Measurements from ENCODE around the gene ATP8B4. TPM values are rescaled to one million over a fixed set of nuclear protein-coding genes. Genes with fewer than 3 reads are reported as not detected.

The ATP8B4 gene
- polyA plus RNA-seq, 1 donor (not counting 4 experiments of a cell fraction or from before 2014, with no cell fraction given) = 0.05 TPM

- Histone ChIP-seq H3K27ac (ENCODE audit: control insufficient read depth, insufficient read depth, low read length) (no peak overlapping the region), H3K27me3 (ENCODE audit: control insufficient read depth, extremely low read depth, insufficient read depth, low read length) (no peaks in the 10 kb centered on the region), H3K4me3 (ENCODE audit: control insufficient read depth in 2 of 3, extremely low read depth in 1 of 3, insufficient read depth in 2 of 3, low read depth in 1 of 3, low read length in 3 of 3) (no peak overlapping the region), H3K36me3 (ENCODE audit: control insufficient read depth in 2 of 2, extremely low read depth in 1 of 2, insufficient read depth in 2 of 2, low read length in 2 of 2) (no peaks in the 10 kb centered on the region), H3K9ac (ENCODE audit: control insufficient read depth, extremely low read depth, insufficient read depth, low read length) (no peak overlapping the region), H3K4me2 (ENCODE audit: control insufficient read depth, extremely low read depth, insufficient read depth, low read depth, low read length) (no peak overlapping the region), H3K4me1 (ENCODE audit: control insufficient read depth, extremely low read depth, insufficient read depth, low read length) (no peaks in the 10 kb centered on the region), H3K9me1 (ENCODE audit: control insufficient read depth, extremely low read depth, insufficient read depth, low read length) (no peaks in the 10 kb centered on the region), H2AFZ (ENCODE audit: control insufficient read depth, low read length) (no peak overlapping the region), H4K20me1 (ENCODE audit: control insufficient read depth, extremely low read depth, insufficient read depth, low read length) (no peaks in the 10 kb centered on the region), H3K9me3 (ENCODE audit: control insufficient read depth, low read depth, low read length) (no peaks in the 10 kb centered on the region), H3K79me2 (ENCODE audit: control insufficient read depth, insufficient read depth, low read length) (no peaks in the 10 kb centered on the region)
- dilution Hi-C loops (cut with MboI; ENCODE audit: extremely low pct_ligation_motif_present, low sequenced_read_pairs) = no loop called here
- TF ChIP-seq EZH2 (IDR thresholded peaks at IDR 0.05; ENCODE audit: low read length) = no peak
- TF ChIP-seq CTCF (optimal IDR thresholded peaks at IDR 0.05 in 1 of 3, IDR thresholded peaks at IDR 0.05 in 1 of 3, conservative IDR thresholded peaks at IDR 0.05 in 1 of 3; ENCODE audit: extremely low read depth in 1 of 3, insufficient read depth in 2 of 3, low read length in 3 of 3) = no peak
- FAIRE-seq = no peak
- DNase-seq (ENCODE audit: low read depth, low spot score) = no peak
Observed at GRCh38 chr15:49900006-49900902, 218.8 kb downstream of the ATP8B4 start.

GRCh38 chr15:49898575-49899283 is 220.3 kb downstream of the ATP8B4 start:
- Histone ChIP-seq H3K9me3 (ENCODE audit: control insufficient read depth, low read depth, low read length) (no peaks in the 10 kb centered on the region), H3K4me2 (ENCODE audit: control insufficient read depth, extremely low read depth, insufficient read depth, low read depth, low read length) (no peak overlapping the region), H3K4me3 (ENCODE audit: control insufficient read depth in 2 of 3, extremely low read depth in 1 of 3, insufficient read depth in 2 of 3, low read depth in 1 of 3, low read length in 3 of 3) (no peak overlapping the region), H3K36me3 (ENCODE audit: control insufficient read depth in 2 of 2, extremely low read depth in 1 of 2, insufficient read depth in 2 of 2, low read length in 2 of 2) (no peaks in the 10 kb centered on the region), H3K27me3 (ENCODE audit: control insufficient read depth, extremely low read depth, insufficient read depth, low read length) (no peaks in the 10 kb centered on the region), H3K27ac (ENCODE audit: control insufficient read depth, insufficient read depth, low read length) (no peak overlapping the region), H2AFZ (ENCODE audit: control insufficient read depth, low read length) (no peak overlapping the region), H3K4me1 (ENCODE audit: control insufficient read depth, extremely low read depth, insufficient read depth, low read length) (no peaks in the 10 kb centered on the region), H3K79me2 (ENCODE audit: control insufficient read depth, insufficient read depth, low read length) (no peaks in the 10 kb centered on the region), H4K20me1 (ENCODE audit: control insufficient read depth, extremely low read depth, insufficient read depth, low read length) (no peaks in the 10 kb centered on the region), H3K9ac (ENCODE audit: control insufficient read depth, extremely low read depth, insufficient read depth, low read length) (no peak overlapping the region), H3K9me1 (ENCODE audit: control insufficient read depth, extremely low read depth, insufficient read depth, low read length) (no peaks in the 10 kb centered on the region)
- dilution Hi-C loops (cut with MboI; ENCODE audit: extremely low pct_ligation_motif_present, low sequenced_read_pairs) = no loop called here
- DNase-seq (ENCODE audit: low read depth, low spot score) = no peak
- TF ChIP-seq CTCF (optimal IDR thresholded peaks at IDR 0.05 in 1 of 3, IDR thresholded peaks at IDR 0.05 in 1 of 3, conservative IDR thresholded peaks at IDR 0.05 in 1 of 3; ENCODE audit: extremely low read depth in 1 of 3, insufficient read depth in 2 of 3, low read length in 3 of 3) (no peak), EZH2 (IDR thresholded peaks at IDR 0.05; ENCODE audit: low read length) (no peak)
- FAIRE-seq = no peak
